NK-92 treated with Interleukin-12 subunit alpha and Interleukin-12 subunit beta, amount 100 ng/mL, for 24 hours (cell line): ENCODE results near the gene C5orf47.

Source experiments
- DNase-seq: peaks from one replicate; lab custom pipeline; 2025; lab: John Stamatoyannopoulos, UW

C5orf47 gene

GRCh38 chr5:173988554-173989431 lies at the start of gene C5orf47:
Gene C5orf47 (plus strand): TSS chr5:173989170. CDS start chr5:173989264, 94 bp downstream.
- DNase-seq = no peak

- no peak for DNase-seq
Measured at GRCh38 chr5:173940269-173940668, 48.7 kb upstream of the C5orf47 start.

- DNase-seq = no peak
Measured at GRCh38 chr5:173941102-173941501, 47.9 kb upstream of the C5orf47 start.

GRCh38 chr5:173941758-173942401 lies 47.1 kb upstream of the C5orf47 start:
- no peak for DNase-seq

GRCh38 chr5:173944511-173944910 lies 44.5 kb upstream of the C5orf47 start:
- DNase-seq = no peak

- no peak for DNase-seq
Measured at GRCh38 chr5:173945160-173945559, 43.8 kb upstream of the C5orf47 start.

GRCh38 chr5:173946323-173946722 lies 42.6 kb upstream of the C5orf47 start:
- no peak for DNase-seq

GRCh38 chr5:173950829-173951228 lies 38.1 kb upstream of the C5orf47 start:
- DNase-seq = no peak

- DNase-seq = no peak
Measured at GRCh38 chr5:173953528-173954090, 35.4 kb upstream of the C5orf47 start.

GRCh38 chr5:173954671-173955521 lies 34.1 kb upstream of the C5orf47 start:
- DNase-seq = no peak

- DNase-seq = no peak
Measured at GRCh38 chr5:173960986-173961385, 28.0 kb upstream of the C5orf47 start.

GRCh38 chr5:173961418-173961817 lies 27.6 kb upstream of the C5orf47 start:
- no peak for DNase-seq

GRCh38 chr5:173962436-173962972 lies 26.5 kb upstream of the C5orf47 start:
- DNase-seq = no peak

GRCh38 chr5:173963182-173963838 lies 25.7 kb upstream of the C5orf47 start:
- DNase-seq = no peak

- DNase-seq = no peak
Measured at GRCh38 chr5:173963867-173964441, 25.0 kb upstream of the C5orf47 start.

GRCh38 chr5:173964506-173964905 lies 24.5 kb upstream of the C5orf47 start:
- no peak for DNase-seq

GRCh38 chr5:173967241-173967640 lies 21.7 kb upstream of the C5orf47 start:
- no peak for DNase-seq

- no peak for DNase-seq
Measured at GRCh38 chr5:173968154-173968797, 20.7 kb upstream of the C5orf47 start.

- DNase-seq = no peak
Measured at GRCh38 chr5:173969167-173970049, 19.6 kb upstream of the C5orf47 start.
